ENCODE measurements around the gene SMIM45.

DNA sequence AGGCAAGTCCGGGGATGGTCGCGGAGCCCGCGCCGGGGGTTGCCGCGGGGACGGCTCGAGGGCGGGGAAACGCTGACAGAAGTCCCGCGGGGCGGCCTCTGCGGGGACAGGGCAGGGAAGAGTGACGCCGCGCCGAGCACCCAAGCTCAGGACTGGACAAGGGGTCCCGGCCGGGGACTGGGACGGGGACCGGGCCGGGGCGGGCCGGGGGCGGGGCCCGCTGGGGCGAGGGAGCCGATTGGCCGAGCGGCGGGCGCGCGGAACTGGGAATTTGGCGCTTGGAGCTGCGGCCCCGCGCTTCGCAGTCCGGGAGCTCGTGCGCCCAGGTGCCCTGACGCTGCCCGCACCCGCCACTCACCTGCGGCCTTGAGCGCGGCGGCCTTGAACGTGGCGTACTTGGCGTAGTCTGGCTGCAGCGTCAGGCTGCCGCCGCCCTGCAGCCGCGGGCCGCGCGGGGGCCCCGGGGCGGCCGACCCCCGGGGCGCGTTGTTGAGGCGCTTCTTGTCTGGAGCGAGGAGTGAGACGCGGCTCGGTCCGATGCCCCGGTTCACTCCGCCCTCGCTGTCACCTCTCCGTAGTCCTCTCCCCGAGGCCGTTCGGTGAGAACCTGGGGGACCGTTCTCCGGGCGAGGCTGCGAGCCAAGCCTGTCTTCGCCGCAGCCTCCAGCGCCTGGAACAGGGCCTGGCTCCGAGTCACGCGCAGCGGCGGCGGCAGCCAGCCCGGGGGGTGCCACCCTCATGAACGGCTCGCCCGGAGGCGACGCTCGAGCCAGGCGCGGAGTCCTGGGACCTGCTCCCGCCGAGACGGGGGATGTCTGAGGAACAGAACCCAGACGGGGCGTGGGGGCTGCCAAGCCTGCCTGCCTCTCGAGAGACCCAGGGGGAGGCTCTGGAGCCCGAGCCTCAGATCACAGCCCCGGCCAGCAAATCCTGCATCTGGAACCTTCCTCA, 41.6 kb upstream of the SMIM45 start:
- TF ChIP-seq, protein P1, sequence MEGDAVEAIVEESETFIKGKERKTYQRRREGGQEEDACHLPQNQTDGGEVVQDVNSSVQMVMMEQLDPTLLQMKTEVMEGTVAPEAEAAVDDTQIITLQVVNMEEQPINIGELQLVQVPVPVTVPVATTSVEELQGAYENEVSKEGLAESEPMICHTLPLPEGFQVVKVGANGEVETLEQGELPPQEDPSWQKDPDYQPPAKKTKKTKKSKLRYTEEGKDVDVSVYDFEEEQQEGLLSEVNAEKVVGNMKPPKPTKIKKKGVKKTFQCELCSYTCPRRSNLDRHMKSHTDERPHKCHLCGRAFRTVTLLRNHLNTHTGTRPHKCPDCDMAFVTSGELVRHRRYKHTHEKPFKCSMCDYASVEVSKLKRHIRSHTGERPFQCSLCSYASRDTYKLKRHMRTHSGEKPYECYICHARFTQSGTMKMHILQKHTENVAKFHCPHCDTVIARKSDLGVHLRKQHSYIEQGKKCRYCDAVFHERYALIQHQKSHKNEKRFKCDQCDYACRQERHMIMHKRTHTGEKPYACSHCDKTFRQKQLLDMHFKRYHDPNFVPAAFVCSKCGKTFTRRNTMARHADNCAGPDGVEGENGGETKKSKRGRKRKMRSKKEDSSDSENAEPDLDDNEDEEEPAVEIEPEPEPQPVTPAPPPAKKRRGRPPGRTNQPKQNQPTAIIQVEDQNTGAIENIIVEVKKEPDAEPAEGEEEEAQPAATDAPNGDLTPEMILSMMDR (IDR thresholded peaks at IDR 0.05) = no peak
- TF ChIP-seq POLR2A (IDR thresholded peaks at IDR 0.05) = no peak
